Stimulated activated CD4-positive, alpha-beta T cell treated with anti-CD3 and anti-CD28 coated beads, Interleukin-1b, Interleukin-23, amount 100 ng/mL, for 4 hours (primary cell): ENCODE measurements around the gene NCOR2.

Experiments
- DNase-seq, 2 donors: peaks; one replicate each; pipeline ENCODE4 v3.0.0-alpha.2; 2020; ENCODE audit warnings: low read depth in 2 of 2

Gene NCOR2

DNA sequence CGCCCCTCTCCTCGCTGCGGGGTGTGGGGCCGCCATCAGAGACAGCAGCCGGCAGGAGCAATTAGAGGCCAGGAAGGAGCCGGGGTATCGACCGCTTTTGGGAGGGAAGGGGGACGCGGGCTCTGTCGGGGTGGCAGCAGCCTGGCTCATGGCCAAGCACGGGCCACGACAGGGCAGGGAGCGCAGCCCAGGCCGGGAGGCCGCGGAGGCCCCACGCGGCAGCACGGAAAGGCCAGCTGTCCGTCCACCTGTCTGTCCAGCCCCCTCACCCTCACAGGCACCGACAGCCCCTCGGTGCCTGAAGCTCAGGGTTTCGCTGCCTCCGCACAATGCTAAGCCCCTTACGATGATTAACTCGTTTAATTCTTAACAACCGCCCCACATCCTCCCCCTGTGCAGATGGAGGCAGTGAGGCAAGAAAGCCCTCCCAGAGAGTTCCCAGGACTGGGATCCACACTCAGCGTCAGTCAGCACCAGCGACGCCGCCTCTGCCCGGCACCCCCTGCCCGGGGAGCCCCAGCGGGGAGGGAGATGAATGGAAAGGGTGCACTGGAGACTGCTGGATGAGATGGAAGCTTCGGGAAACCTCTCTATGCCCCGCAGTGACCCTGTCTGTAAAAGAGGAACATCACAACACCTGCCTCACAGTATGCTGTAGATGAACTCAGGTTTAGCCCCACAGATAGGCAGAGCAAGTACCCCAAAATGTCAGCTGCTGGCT is 23.7 kb downstream of the NCOR2 start:
- DNase-seq, result no peak

DNA sequence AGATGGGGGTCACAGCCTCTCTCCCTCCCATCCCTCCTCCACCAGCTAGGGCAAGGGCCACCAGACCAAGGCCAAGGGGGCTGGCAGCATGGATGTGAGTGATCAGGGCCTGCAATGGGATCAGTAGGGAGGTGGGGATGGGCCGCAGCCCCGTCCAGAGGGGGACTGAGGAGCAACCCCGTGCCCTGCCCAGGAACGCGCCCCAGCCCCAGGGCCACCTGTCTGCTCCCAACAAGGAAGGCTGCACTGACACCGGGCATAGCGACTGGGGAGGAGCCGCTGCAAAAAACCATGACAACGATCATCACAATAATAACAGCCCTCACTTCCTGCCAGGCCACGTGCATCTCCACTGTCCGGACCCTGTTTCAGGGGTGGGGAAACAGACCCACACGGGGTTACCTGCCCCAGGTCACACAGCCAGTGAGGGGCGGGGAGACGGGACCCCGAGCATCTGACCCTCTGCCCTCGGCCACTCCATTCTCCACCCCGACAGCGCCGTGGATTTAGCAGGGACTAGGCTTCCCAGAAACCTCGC is 24.3 kb downstream of the NCOR2 start:
- DNase-seq, result no peak

DNA sequence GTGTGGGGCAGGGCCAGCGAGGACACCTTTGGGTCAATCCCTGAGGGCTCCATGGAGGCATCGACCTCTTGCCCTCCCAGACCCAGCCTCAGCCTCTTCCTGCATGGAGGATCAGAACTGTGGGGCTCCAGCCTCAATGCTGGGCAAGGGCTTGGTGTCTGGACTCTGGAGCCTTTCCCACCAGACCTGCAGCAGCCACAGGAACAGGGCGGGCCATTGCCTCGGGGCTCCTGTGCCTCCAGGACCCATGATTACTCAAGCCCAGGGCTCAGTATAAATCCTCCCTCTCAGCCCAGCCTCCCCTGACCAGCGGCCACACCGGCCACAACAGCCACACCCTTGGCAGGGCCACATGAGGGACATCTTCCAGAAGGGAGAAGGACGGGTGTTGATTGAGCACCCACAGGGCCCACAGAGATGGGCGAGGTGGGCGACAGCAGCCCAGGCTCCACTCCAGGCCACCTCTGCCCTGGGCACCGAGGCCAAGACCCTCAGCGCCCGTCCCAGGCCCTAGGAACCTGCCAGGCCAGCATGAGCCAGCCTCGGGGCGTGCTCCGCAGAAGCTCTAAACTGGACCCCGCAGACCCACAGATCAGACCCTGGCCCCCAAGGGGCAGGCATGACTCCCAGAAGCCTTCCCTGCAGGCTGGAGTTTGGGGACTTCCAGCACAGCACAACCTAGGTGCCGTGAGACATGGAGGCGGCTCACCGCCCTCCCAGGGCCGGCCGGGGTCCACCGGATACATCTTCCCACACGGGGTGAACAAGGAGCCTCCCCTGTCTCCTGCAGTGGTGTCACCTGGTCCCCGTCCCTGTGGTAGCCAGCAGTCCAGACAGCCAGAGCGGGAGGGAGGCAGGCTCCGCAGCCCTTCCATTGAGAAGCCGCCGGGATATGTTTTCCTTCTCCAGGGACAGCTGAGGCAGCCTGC is 25.1 kb downstream of the NCOR2 start:
- DNase-seq, result no peak

DNA sequence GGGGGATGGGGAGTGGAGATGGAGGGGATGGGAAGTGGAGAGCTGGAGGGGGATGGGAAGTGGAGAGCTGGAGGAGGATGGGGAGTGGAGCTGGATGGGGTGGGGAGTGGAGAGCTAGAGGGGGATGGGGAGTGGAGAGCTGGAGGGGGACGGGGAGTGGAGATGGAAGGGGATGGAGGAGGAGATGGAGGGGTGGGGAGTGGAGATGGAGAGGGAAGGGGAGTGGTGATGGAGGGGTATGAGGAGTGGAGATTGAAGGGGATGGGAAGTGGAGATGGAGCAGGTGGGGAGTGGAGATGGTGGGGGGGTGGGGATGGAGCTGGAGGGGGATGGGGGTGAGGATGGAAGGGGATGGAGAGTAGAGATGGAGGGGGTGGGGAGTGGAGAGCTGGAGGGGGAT is 26.1 kb downstream of the NCOR2 start:
- no peak for DNase-seq

DNA sequence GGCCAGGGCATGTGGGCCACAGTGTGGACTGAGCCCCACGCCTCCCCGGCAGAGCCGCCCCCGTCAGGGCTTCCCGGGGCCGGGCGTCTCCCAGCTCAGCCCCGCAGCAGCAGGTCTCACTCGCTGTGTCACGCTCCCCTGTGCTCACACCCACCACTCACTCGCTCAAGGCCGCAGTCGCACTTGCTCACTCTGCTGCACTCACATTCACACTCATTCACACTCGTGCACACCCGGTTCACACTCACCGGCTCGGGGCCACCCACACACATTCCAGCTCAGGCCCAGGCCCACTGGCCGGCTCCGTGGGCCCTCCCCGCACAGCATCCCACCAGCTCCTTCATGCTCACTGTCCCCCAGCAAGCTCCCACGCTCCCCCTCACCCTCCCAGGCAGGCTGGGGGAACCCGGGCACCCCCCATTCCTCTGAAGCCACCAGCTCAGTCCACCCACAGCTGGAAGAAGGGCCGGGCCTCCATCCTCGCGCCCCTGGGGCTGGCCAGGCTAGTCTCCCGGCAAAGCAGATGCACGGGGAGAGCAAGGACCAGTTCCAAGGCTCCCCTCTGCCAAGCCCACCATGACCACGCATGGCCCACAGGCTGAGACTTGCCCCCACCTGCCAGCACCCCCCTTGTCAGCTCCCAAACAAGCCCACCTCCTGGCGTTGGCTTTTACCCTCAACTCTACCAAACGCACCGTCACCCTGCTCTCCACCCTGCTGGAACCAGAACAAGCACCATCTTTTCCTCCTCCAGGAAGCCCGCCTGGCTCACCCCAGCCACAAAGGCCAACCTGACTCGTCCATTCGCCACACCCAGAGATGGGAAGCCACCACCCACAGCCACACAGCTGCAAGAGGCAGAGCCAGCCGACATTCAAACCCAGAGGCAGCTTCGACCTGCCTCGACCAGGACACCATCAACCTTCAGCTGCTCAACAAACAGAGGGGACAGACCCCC is 28.0 kb downstream of the NCOR2 start:
- no peak for DNase-seq

DNA sequence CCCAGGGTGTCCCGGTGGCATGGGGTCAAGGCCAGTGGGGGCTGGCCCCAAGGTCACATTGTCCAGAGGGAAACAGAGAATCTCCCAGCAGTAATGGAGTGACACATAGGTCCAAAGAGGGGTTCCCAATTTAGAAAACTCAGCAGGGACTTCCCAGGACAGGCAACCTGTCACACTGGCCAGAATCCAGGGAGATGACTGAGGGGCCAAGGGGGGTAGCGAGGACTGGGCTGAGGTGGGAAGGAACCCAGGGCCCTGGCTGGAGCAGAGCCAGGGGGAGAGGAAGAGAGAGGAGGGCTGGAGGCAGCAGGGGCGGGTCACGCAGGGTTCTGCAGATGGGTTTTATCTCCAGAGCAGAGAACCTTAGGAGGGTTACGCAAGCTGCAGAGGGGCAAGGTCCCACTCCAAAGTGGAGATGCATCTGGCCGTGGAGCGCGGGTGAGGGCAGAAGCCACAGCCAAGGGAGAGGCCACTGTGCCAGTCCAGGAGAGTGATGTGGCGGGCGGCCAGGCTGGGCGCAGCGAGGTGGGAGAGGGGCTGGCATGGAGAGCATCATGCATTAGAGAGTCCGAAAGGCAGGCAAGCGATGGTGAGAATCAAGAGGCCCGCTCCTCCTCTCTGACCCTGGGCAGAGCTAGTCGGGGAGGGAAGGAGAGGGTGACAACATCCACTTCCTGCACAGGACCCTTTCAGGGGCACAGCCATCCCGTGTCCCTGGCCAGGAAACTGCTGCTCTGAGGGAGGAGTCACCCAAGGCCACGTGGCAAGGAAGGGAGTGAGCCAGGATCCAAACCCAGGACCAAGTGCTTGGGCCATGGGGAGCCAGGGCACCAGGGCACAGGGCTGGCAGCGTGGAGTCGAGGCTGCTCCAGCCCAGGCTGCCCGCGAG is 29.0 kb downstream of the NCOR2 start:
- DNase-seq, result no peak

DNA sequence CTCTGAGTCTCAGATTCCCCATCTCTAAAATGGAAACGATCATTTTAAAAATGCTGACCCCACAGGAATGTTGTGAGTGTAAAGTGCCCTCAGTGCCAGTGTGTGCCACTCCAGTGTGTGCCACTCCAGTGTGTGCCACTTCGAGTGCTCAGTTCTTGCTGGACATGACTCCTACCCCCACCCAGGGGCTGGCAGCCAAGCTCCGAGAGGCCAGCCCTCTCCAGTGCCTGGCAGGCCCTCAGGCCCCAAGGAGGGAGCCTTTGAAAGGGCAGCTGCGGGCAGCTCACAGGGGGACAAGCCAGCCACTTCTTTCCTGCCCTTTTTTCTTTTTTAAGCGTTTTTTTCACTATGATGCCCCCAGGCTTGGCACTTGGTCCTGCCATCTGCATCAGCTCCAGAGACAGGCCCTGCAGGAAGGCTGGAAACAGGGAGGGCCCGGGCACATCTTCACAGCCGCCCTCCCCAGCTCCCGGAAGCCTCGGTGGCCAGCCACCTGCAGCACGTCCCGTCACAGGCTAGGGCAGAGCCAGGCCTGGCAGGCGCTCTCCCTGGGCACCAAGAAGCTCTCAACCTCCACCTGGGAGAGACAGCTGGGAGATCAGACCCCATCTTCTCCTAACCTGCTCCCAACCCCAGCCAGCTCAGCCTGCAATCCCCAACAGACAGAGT is 29.8 kb downstream of the NCOR2 start:
- no peak for DNase-seq

DNA sequence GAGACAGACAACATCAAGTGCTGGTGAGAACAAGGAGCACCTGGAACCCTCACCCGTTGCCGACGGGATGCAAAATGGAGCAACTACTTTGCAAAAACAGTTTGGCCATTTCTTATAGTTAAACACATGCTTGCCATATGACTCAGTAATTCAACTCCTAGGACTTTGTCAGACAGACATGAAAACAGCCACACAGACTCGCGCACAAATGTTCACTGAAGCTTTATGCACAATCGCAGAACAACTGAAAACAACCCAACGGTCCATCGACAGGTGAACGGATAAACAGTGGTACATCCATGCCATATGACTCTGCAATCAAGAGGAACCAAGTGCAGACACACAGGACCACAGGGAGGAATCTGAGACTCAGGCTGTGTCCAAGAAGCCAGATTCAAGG is 30.8 kb downstream of the NCOR2 start:
- no peak for DNase-seq

DNA sequence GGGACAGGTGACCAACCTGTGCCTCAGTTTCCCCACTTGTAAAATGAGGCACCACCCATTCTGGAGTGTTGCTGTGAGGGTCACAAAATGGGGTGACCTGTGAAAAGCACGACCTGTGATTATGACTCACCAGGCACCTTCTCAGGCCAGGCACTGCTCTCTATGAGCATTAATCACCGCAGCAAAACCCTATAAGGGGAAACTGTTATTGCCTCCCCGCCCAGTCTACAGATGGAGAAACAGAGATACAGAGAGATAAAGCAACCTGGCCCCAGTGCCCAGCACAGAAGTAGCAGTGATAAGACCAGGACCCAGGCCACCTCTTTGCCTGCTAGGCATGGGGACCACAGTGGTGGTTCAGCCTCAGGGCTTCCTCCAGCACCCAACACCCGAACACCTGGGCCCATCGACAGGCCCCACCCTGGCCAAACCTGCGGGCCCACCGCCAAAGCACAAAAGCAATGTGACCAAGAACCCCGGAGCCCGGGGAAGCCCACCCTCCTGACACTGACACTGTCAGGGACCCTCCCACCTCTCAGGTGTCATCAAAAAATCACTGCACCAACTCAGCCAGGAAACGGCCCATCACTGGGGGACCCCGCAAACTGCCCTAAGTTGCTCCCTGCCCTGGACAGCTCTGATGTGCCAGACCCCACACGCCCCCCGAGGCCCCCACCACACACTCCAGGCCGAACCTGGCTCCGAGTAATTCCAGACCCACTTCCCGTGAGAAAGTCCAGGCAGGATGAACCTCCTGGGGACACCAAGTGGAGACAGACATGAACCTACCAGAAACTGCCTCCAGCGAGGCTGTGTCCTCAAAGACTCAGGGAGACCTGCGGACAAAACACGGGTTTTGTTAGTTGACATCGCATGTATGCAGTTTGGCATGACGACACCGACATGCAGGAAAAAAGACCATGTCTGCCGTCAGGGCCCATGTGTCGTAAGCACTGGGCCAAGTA is 32.4 kb downstream of the NCOR2 start:
- DNase-seq, result no peak

DNA sequence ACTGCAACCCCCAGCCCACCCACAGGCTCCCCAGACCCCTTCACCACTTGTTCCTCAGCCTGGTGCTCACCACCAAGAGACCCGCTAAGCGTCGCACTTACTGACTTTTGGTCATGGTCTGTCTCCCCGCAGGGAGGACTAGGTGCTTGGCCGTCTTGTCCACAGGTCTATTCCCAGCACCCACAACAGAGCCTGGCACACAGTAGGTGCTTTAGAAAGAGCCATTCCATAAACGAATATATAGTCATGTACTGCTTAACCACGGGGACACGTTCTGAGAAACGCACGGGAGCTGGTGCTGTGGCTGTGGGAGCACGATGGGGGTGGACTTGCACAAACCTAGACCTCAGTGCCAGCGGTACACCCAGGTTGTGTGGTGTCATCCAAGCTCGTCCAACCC is 34.0 kb downstream of the NCOR2 start:
- no peak for DNase-seq

DNA sequence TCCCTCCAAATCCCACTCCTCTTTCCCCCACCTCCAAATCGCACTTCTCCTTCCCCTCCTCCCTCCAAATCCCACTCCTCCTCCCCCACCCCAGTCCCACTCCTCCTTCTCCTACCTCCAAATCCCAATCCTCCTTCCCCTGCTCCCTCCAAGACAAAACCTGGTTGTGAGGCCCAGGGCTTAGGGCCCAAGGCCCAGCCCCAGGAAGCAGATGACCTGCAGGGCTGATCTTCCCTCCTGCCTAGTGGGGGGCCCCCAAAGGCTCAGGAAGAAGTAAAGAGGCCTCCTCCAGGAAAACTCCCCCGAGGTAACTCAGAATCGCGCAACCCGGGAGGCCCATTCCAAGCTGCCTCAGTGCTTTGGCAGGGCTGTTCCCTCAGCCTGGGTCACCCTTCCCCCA is 34.4 kb downstream of the NCOR2 start:
- DNase-seq, result no peak

DNA sequence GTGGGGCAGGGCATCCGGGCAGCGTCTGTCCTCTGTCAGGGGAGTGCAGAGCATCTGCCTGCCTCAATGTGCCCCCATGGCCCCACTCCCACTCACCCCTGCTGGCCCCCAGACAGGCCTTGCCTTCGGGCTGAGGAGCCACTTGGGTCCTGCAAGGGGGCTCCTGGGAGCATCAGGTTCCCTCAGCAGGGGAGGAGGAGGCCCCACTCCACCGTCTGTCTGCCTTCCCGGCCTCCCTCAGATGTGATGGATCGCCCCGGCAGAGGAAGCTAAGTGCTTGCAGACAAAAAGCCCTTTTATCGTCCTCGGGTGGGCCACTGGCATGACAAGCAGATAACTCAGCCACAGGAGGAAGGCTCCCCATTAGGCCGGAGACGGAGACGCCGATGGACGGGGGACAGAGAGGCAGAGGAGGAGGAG is 35.1 kb downstream of the NCOR2 start:
- DNase-seq, result no peak

DNA sequence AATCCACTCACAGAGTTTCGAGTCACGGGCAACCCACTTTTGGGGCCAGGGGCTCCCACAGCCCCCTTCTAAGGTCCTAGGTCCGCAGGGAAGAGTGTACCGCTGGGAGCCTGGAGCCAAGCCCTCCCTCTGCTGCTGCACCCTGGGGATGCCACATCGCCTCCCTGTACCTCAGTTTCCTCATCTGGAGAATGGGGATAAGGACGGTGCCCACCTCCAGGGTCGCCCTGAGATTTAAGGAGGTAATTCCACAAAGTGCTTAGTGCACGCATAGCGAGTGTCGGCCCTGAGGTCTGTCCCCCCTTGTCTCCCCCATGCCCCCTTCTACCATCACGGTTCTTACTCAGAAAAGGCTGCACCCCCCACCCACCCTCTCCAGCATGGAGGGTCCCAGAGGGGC is 35.5 kb downstream of the NCOR2 start:
- DNase-seq, result no peak

DNA sequence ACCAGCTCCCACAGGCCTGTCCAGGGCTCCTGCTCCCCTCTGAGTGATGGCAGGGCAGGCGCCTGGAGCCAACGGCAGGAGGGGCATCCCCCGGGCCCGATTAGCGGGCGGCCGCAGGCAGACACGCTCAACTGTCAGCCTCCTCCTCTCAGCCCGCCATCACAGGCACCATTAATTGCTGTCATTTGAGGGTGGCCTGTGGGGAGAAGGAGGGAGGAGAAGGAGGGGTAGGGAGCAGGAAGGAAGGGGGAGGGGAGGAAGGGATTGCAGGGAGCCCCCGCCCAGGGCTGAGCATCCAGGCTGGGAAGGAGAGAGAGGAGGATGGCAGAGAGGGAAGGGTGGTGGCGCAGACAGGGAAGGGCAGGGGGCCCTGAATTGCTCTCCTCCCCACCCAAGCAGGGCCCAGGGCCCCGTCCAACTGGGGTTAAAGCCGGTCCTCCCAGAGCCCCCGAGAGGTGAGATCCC is 36.1 kb downstream of the NCOR2 start:
- no peak for DNase-seq

DNA sequence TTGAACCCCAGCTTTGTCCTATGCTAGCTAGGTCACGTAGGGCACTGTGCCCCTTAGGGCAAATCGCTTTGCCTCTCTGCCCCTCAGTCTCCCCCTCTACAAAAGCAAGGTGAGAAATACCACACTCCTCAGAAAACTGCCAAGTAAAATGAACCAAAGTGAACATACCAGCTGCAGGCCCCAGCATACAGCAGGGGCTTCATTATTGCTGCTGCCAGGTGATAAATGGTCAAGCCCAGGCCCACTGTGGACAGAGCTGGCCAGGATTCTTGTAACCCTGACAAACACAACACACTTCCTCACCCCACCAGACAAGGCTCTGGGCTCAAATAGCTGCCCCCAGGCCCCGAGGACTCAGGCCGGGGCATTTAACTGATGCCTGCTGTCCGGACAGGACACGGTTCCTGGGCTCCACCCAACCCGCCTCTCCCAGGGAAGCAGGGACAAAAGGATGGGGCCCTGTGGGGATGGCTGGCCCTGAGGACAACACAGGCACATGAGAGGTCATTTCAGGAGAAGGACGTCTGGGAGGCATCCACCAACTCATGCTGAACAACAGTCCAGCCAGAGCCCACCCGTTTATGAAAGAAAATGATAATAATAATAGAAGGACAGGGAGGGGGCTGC is 36.7 kb downstream of the NCOR2 start:
- DNase-seq, result no peak

DNA sequence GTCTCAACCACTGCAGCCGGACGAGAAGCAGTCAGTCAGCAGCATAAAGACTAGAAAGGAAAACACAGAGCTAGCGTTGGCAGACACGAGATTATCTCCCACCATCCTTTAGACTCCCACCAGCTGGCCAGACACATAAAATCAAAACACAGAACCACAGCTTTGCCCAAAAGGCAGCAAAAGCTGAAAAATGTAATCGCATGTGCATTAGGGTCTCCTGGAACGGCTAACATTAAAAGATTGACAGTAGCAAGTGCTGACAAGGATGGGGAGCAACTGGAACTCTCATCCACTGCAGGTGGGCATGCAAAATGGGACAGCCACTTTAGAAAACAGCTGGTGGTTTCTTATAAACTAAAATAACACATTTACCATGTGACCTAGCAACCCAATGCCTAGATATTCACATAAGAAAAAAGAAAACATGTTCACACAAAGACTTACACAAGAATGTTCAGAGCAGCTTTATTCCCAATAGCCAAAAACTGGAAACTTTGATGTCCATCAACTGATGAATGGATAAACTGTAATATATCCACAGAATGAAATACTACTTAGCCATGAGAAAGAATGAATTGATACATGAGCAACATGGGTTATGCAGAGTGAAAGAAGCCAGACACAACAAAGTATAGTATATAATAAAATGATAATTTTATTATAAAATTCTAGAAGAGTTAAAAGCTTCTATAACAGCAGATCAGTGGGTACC is 37.7 kb downstream of the NCOR2 start:
- no peak for DNase-seq

DNA sequence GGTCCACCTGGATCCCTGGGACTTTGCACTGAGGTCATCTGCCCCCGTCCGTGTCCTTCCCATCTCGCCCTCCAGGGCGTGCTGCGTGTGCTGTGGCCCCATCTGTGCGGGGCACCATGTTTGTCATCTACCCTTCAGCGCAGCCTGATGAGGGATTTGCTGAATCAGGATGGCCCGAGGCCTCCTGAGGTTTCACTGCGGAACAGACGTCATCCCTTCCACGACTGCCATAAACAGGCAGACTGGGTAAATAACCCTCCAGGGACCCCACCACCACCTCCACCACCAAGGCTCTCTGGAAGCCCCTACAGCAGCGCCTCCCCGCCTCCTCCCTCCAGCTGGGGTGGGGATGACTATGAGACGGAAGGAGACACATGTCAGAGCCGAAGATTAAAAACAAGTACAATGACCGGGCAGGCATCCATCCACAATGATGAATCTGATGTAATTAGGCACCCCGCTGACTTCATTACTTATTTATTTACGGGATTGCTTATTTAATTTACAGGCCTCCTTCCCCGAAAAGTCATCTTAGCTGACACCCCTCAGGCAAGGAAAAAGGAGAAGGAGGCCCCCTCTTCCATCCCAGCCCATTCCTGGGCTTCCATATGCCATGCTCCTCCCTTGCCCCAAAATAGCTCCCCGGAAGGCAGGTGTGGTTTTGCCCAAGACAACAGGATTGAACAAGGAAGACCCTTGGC is 39.4 kb downstream of the NCOR2 start:
- no peak for DNase-seq
